OCI-LY1 (cell line): ENCODE results near the gene TST.

Experiments used
- H2AFZ ChIP-seq: fragments of 200-600 bp; sonication (generic), shearing (Covaris generic); 2 replicates; pipeline ENCODE4 v1.6.0; 2014; ENCODE audit warnings: antibody characterized with exemption, mild to moderate bottlenecking, low read length
- H3F3A ChIP-seq: fragments of 200-600 bp; sonication (generic), shearing (Covaris generic); 2 replicates; pipeline ENCODE4 v1.6.0; 2014; ENCODE audit warnings: mild to moderate bottlenecking, antibody characterized with exemption, low read length, moderate library complexity; ENCODE audit not compliant: insufficient read depth
- H3K27ac ChIP-seq: fragments of 200-600 bp; sonication (generic); 2 replicates; pipeline ENCODE4 v1.5.1; 2014; ENCODE audit warnings: low read length, mixed run types, mild to moderate bottlenecking, low read depth; ENCODE audit not compliant: poor library complexity, severe bottlenecking
- H3K27me3 ChIP-seq: fragments of 200-600 bp; sonication (generic); 2 replicates; pipeline ENCODE4 v1.6.0; 2014; ENCODE audit warnings: antibody characterized with exemption, mild to moderate bottlenecking, low read length, moderate library complexity; ENCODE audit not compliant: insufficient read depth
- H3K36me3 ChIP-seq: fragments of 200-600 bp; sonication (generic); 2 replicates; pipeline ENCODE4 v1.6.1; 2014; ENCODE audit warnings: mild to moderate bottlenecking, antibody characterized with exemption, low read length, moderate library complexity, mixed read lengths; ENCODE audit not compliant: insufficient read depth
- H3K4me1 ChIP-seq: fragments of 200-600 bp; sonication (generic); 2 replicates; pipeline ENCODE4 v1.5.1; 2014; ENCODE audit warnings: mild to moderate bottlenecking, low read length, moderate library complexity; ENCODE audit not compliant: insufficient read depth, severe bottlenecking
- H3K4me2 ChIP-seq: fragments of 200-600 bp; sonication (generic), shearing (Covaris generic); 2 replicates; pipeline ENCODE4 v1.6.1; 2014; ENCODE audit warnings: low read length
- H3K4me3 ChIP-seq: fragments of 200-600 bp; sonication (generic); 2 replicates; pipeline ENCODE4 v1.5.1; 2014; ENCODE audit warnings: low read length, low read depth, mild to moderate bottlenecking, mixed read lengths; ENCODE audit not compliant: poor library complexity, severe bottlenecking
- H3K79me2 ChIP-seq: fragments of 200-600 bp; shearing (Covaris generic); 2 replicates; pipeline ENCODE4 v1.6.1; 2016; ENCODE audit warnings: mixed run types, low read length, mixed read lengths; ENCODE audit not compliant: insufficient read depth
- H3K9ac ChIP-seq: fragments of 200-600 bp; sonication (generic), shearing (Covaris generic); 2 replicates; pipeline ENCODE4 v1.6.1; 2014; ENCODE audit warnings: mild to moderate bottlenecking, low read length, mixed read lengths
- H3K9me2 ChIP-seq: fragments of 200-600 bp; sonication (generic), shearing (Covaris generic); 2 replicates; pipeline ENCODE4 v1.6.1; 2014; ENCODE audit warnings: low read depth, mild to moderate bottlenecking, low read length, mixed read lengths
- H3K9me3 ChIP-seq: fragments of 200-600 bp; shearing (Covaris generic); 2 replicates; pipeline ENCODE4 v1.6.1; 2014; ENCODE audit warnings: low read length, mixed read lengths
- H4K20me1 ChIP-seq: fragments of 200-600 bp; sonication (generic), shearing (Covaris generic); 2 replicates; pipeline ENCODE4 v1.6.0; 2016; ENCODE audit warnings: mild to moderate bottlenecking, low read length; ENCODE audit not compliant: insufficient read depth
- EZH2 ChIP-seq: fragments of 200-600 bp; sonication (generic), shearing (Covaris generic); IDR thresholded peaks from 2 replicates; pipeline ENCODE4 v1.8.0; 2017; ENCODE audit warnings: borderline replicate concordance, mixed run types, mild to moderate bottlenecking, antibody characterized with exemption, low read length, moderate library complexity, mixed read lengths
- TF ChIP-seq, protein P1 (sequence below): fragments of 200-600 bp; sonication (generic), shearing (Covaris generic); IDR thresholded peaks from 2 replicates; pipeline ENCODE4 v1.5.1; 2017; ENCODE audit warnings: mild to moderate bottlenecking, antibody characterized with exemption, low read length, moderate library complexity, mixed read lengths

TST gene

DNA sequence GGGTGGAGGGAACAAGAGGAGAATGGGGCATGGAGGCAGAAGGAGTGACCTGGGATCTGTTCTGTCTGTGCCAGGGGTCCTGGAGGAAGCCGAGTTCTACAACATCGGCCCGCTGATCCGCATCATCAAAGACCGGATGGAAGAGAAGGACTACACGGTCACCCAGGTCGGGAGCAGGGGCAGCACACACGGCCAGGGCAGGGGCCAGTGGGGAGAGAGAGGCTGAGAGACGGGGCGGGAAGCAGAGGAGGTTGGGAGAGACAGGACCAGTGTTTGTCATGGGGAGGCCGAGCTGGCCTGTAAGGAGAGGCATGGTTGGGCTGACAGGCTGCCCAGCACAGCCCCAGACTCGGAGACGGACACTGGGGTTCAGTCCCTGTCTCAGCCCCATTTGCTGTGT is 37.0 kb upstream of the TST start:
- H3K79me2 ChIP-seq: no peaks in the 10 kb centered on the region
- no peak overlapping the region for H2AFZ ChIP-seq
- H3K9me3 ChIP-seq: no peaks in the 10 kb centered on the region
- H3K36me3 ChIP-seq: no peaks in the 10 kb centered on the region
- no peak overlapping the region for H3K4me3 ChIP-seq
- H3K9ac ChIP-seq: no peak overlapping the region
- no peak overlapping the region for H3K27ac ChIP-seq
- H4K20me1 ChIP-seq: no peaks in the 10 kb centered on the region
- no peaks in the 10 kb centered on the region for H3K9me2 ChIP-seq
- H3F3A ChIP-seq: no peaks in the 10 kb centered on the region
- TF ChIP-seq, protein P1, sequence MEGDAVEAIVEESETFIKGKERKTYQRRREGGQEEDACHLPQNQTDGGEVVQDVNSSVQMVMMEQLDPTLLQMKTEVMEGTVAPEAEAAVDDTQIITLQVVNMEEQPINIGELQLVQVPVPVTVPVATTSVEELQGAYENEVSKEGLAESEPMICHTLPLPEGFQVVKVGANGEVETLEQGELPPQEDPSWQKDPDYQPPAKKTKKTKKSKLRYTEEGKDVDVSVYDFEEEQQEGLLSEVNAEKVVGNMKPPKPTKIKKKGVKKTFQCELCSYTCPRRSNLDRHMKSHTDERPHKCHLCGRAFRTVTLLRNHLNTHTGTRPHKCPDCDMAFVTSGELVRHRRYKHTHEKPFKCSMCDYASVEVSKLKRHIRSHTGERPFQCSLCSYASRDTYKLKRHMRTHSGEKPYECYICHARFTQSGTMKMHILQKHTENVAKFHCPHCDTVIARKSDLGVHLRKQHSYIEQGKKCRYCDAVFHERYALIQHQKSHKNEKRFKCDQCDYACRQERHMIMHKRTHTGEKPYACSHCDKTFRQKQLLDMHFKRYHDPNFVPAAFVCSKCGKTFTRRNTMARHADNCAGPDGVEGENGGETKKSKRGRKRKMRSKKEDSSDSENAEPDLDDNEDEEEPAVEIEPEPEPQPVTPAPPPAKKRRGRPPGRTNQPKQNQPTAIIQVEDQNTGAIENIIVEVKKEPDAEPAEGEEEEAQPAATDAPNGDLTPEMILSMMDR: no peak
- no peak for TF ChIP-seq EZH2
- H3K27me3 ChIP-seq: peaks cover 10% of the 10 kb centered on the region; the same call in 1 of the 2 replicates
- H3K4me2 ChIP-seq: no peak overlapping the region
- peaks cover 9% of the 10 kb centered on the region for H3K4me1 ChIP-seq

GRCh38 chr22:37054600-37055365 is 35.5 kb upstream of the TST start:
- peaks cover 5% of the 10 kb centered on the region; the same call in 1 of the 2 replicates for H3K27me3 ChIP-seq
- no peaks in the 10 kb centered on the region for H3K36me3 ChIP-seq
- TF ChIP-seq, protein P1: no peak
- no peak for TF ChIP-seq EZH2
- no peak overlapping the region for H2AFZ ChIP-seq
- no peak overlapping the region for H3K4me3 ChIP-seq
- peaks cover 9% of the 10 kb centered on the region for H3K4me1 ChIP-seq
- no peaks in the 10 kb centered on the region for H3K9me3 ChIP-seq
- H3K27ac ChIP-seq: no peak overlapping the region
- H3K79me2 ChIP-seq: no peaks in the 10 kb centered on the region
- no peaks in the 10 kb centered on the region for H3F3A ChIP-seq
- no peak overlapping the region for H3K4me2 ChIP-seq
- no peak overlapping the region for H3K9ac ChIP-seq
- no peaks in the 10 kb centered on the region for H4K20me1 ChIP-seq
- H3K9me2 ChIP-seq: no peaks in the 10 kb centered on the region

DNA sequence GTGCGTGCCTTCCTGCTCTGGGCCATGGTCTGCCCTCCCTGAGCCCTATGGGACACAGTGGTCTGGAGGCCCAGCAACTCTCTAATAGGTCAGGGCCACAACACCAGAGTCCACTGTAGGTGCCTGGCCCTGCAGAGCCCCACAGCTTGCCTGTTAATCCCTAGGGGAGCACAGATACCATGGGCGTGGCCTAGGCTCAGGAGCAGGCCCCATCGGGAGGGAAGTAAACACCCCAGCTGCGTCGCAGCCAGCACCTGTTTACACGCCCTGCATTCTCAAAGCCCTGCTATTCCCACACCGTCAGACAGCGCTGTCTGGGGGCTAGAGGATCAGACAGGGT is 34.8 kb upstream of the TST start:
- Histone ChIP-seq H3K4me1 (peaks cover 9% of the 10 kb centered on the region), H3K79me2 (no peaks in the 10 kb centered on the region), H3K27me3 (peaks cover 5% of the 10 kb centered on the region; the same call in 1 of the 2 replicates), H3F3A (no peaks in the 10 kb centered on the region), H3K9ac (no peak overlapping the region), H3K27ac (no peak overlapping the region), H3K4me3 (no peak overlapping the region), H3K9me3 (no peaks in the 10 kb centered on the region), H3K36me3 (no peaks in the 10 kb centered on the region), H2AFZ (no peak overlapping the region), H3K4me2 (no peak overlapping the region), H3K9me2 (no peaks in the 10 kb centered on the region), H4K20me1 (no peaks in the 10 kb centered on the region)
- no peak for TF ChIP-seq EZH2
- TF ChIP-seq, protein P1: no peak
